ENCODE data around the gene GPRASP1.

GPRASP1 gene

GRCh38 chrX:102696306-102696705 is 45.0 kb downstream of the GPRASP1 start:
- no peak for DNase-seq

DNA sequence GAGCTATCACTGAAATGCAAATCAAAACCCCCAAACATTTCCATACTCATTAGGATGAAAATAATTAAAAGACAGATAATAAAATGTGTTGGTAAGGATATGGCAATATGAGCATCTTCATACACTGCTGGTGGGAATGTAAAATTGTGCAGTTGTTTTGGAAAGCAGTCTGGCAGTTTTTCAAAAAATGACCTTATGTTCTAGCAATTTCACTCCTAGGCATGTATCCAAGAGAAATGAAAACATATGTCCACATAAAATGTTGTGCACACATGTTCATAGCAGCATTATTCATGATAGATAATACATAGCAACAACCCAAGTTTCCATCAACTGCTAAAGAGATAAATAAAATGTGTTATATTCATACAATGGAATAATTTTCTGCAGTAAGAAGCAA is 46.2 kb downstream of the GPRASP1 start:
- no peak for DNase-seq
